GM13976 (cell line): ENCODE measurements around the gene NF2.

Source experiments
- DNase-seq: peaks from one replicate; pipeline ENCODE4 v3.0.0; 2012; ENCODE audit warnings: low spot score
- CTCF ChIP-seq: IDR thresholded peaks from 2 replicates; pipeline ENCODE4 v1.5.1; 2012; ENCODE audit warnings: borderline replicate concordance, mild to moderate bottlenecking; ENCODE audit not compliant: insufficient read depth; ENCODE audit errors: extremely low read depth, missing control alignments, control extremely low read depth
- in situ Hi-C: fragments of 300-500 bp; cut with MboI; formaldehyde crosslinking; loops from one replicate; pipeline ENCODE4 v1.12.0; 2022; ENCODE audit warnings: low sequenced_read_pairs, mixed read lengths, inconsistent platforms; ENCODE audit not compliant: unreplicated experiment

NF2 gene

GRCh38 chr22:29695129-29695926 lies 91.9 kb downstream of the NF2 start:
- no peak for TF ChIP-seq CTCF
- in situ Hi-C loops, result no loop called here
- DNase-seq, result no peak

GRCh38 chr22:29697853-29698598 lies 94.6 kb downstream of the NF2 start:
- no peak for TF ChIP-seq CTCF
- DNase-seq, result no peak
- in situ Hi-C loops, result no loop called here

GRCh38 chr22:29700206-29700899 lies 96.9 kb downstream of the NF2 start:
- no peak for DNase-seq

GRCh38 chr22:29700900-29701154 lies 97.4 kb downstream of the NF2 start:
- in situ Hi-C loops, result no loop called here
- no peak for TF ChIP-seq CTCF
- DNase-seq, result no peak

More at GRCh38 chr22:29700206-29700899, 96.9 kb downstream of the NF2 start:
- in situ Hi-C loops, result no loop called here
- TF ChIP-seq CTCF, result no peak

GRCh38 chr22:29701155-29701999 lies 97.9 kb downstream of the NF2 start:
- in situ Hi-C loops, result no loop called here
- TF ChIP-seq CTCF, result no peak
- DNase-seq, result peak; percentile 60
